ENCODE data around the gene RTRAF. TPM values are rescaled to one million over a fixed set of nuclear protein-coding genes. Genes with fewer than 3 reads are reported as not detected.

RTRAF gene
- total RNA-seq = 172 and 185 TPM in 2 replicates
- long read RNA-seq, full-length matches to known transcripts = 269 of 277 reads
- long read RNA-seq, partial matches to known transcripts = 1 of 277 reads
- long read RNA-seq, other reads (novel, unspliced or antisense) = 7 of 277 reads

DNA sequence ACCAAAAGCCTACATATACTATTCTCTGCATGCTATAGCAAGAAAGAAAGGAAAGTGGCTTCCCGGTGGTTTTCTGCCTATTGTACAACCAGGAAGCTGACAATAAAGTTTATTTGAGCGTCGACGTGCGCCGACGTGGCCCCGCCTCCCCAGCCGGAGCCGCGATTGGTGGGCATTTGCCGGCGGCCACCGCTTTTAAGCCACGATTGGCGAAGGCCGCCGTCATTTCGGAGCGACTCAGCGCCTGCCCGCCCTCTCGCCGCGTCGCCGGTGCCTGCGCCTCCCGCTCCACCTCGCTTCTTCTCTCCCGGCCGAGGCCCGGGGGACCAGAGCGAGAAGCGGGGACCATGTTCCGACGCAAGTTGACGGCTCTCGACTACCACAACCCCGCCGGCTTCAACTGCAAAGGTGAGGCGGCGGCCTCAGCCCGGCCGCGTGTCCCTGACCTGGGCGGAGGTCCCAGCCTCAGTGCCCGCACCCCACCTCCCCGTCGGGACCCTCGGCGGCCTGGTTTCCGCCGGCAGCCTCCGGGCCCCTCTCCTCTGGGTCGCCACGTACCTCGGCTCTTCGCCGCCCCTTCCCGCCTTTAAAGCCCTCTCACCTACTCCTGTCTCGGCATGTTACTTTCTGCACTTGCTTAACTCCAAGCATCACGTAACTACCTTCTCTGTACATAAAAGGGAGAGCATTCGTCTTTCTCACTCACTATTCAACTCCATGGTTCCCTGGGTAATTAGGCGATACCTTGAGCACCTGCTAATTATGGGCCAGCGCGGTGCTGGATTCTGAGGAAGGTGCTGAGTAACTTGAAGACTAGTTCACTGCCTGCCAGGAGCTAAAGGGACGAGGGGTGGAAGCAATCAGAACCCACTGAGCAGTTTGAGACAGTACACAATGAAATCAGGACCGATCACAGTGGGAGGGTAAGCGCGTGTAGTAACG is at the start of gene RTRAF:
RTRAF (plus strand) TSS at position 254 of the 942 bp plus-strand sequence; CDS start at position 348, 94 bp downstream.
- peak within 1 kb of the TSS; percentile 90 for H3K4me3 Mint-ChIP-seq (ENCODE audit: unreplicated experiment)
- TF ChIP-seq, protein P1, sequence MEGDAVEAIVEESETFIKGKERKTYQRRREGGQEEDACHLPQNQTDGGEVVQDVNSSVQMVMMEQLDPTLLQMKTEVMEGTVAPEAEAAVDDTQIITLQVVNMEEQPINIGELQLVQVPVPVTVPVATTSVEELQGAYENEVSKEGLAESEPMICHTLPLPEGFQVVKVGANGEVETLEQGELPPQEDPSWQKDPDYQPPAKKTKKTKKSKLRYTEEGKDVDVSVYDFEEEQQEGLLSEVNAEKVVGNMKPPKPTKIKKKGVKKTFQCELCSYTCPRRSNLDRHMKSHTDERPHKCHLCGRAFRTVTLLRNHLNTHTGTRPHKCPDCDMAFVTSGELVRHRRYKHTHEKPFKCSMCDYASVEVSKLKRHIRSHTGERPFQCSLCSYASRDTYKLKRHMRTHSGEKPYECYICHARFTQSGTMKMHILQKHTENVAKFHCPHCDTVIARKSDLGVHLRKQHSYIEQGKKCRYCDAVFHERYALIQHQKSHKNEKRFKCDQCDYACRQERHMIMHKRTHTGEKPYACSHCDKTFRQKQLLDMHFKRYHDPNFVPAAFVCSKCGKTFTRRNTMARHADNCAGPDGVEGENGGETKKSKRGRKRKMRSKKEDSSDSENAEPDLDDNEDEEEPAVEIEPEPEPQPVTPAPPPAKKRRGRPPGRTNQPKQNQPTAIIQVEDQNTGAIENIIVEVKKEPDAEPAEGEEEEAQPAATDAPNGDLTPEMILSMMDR (IDR thresholded peaks at IDR 0.05) = no peak
- no peaks in the 10 kb centered on the region for H3K9me3 Mint-ChIP-seq (ENCODE audit: unreplicated experiment)
- H3K36me3 Mint-ChIP-seq (ENCODE audit: unreplicated experiment) = peaks cover 13% of the 10 kb centered on the region
- H3K4me1 Mint-ChIP-seq (ENCODE audit: unreplicated experiment) = peaks cover 17% of the 10 kb centered on the region
- H3K27me3 Mint-ChIP-seq (ENCODE audit: unreplicated experiment) = peaks cover 9% of the 10 kb centered on the region
- peak within 1 kb of the TSS; percentile 83 for H3K27ac Mint-ChIP-seq (ENCODE audit: unreplicated experiment)
- peak; percentile 97 for DNase-seq (ENCODE audit: extremely low spot score, unreplicated experiment)

DNA sequence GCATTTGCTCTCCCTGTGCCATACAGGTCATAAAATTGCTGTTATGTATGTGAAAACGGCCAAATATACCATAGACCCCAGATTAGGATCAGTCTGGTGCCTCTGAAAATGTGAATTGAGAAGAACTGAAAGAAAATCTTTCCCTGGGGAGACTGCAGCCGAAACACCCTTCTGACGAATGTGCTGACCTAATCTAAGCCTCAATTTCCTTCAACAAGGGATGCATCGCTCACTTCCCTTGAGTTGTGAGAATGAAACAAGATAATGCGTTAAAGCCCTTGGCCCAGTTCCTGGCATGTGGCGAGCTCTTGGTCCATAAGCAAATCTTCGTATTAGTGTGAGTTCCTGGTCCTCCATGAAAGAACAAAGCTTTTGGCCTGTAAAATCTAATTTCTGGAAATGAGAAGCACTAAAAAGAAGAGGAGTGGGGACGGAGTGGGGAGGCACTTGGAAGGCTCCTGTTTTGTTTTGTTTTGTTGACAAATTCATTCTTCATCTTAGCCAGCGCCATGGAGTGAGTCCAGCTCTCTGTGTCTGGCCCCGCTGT is 49.5 kb upstream of the RTRAF start:
- H3K27ac Mint-ChIP-seq (ENCODE audit: unreplicated experiment) = no peak overlapping the region
- no peak for DNase-seq (ENCODE audit: extremely low spot score, unreplicated experiment)
- no peaks in the 10 kb centered on the region for H3K9me3 Mint-ChIP-seq (ENCODE audit: unreplicated experiment)
- H3K4me3 Mint-ChIP-seq (ENCODE audit: unreplicated experiment) = no peak overlapping the region
- TF ChIP-seq, protein P1 (IDR thresholded peaks at IDR 0.05) = no peak
- no peaks in the 10 kb centered on the region for H3K27me3 Mint-ChIP-seq (ENCODE audit: unreplicated experiment)
- no peaks in the 10 kb centered on the region for H3K4me1 Mint-ChIP-seq (ENCODE audit: unreplicated experiment)
- no peaks in the 10 kb centered on the region for H3K36me3 Mint-ChIP-seq (ENCODE audit: unreplicated experiment)

- no peak overlapping the region for H3K27ac Mint-ChIP-seq (ENCODE audit: unreplicated experiment)
- no peaks in the 10 kb centered on the region for H3K36me3 Mint-ChIP-seq (ENCODE audit: unreplicated experiment)
- no peaks in the 10 kb centered on the region for H3K4me1 Mint-ChIP-seq (ENCODE audit: unreplicated experiment)
- TF ChIP-seq, protein P1 (IDR thresholded peaks at IDR 0.05) = no peak
- H3K9me3 Mint-ChIP-seq (ENCODE audit: unreplicated experiment) = peaks cover 13% of the 10 kb centered on the region
- no peak for DNase-seq (ENCODE audit: extremely low spot score, unreplicated experiment)
- H3K27me3 Mint-ChIP-seq (ENCODE audit: unreplicated experiment) = no peaks in the 10 kb centered on the region
- H3K4me3 Mint-ChIP-seq (ENCODE audit: unreplicated experiment) = no peak overlapping the region
Measured at GRCh38 chr14:51942971-51943370, 46.4 kb upstream of the RTRAF start.

GRCh38 chr14:51950007-51950406 is 39.3 kb upstream of the RTRAF start:
- no peaks in the 10 kb centered on the region for H3K27me3 Mint-ChIP-seq (ENCODE audit: unreplicated experiment)
- no peaks in the 10 kb centered on the region for H3K36me3 Mint-ChIP-seq (ENCODE audit: unreplicated experiment)
- no peak overlapping the region for H3K27ac Mint-ChIP-seq (ENCODE audit: unreplicated experiment)
- peaks cover 13% of the 10 kb centered on the region for H3K9me3 Mint-ChIP-seq (ENCODE audit: unreplicated experiment)
- H3K4me3 Mint-ChIP-seq (ENCODE audit: unreplicated experiment) = no peak overlapping the region
- no peak for DNase-seq (ENCODE audit: extremely low spot score, unreplicated experiment)
- H3K4me1 Mint-ChIP-seq (ENCODE audit: unreplicated experiment) = peaks cover 4% of the 10 kb centered on the region
- TF ChIP-seq, protein P1 (IDR thresholded peaks at IDR 0.05) = no peak

GRCh38 chr14:51951656-51952055 is 37.7 kb upstream of the RTRAF start:
- DNase-seq (ENCODE audit: extremely low spot score, unreplicated experiment) = no peak
- H3K36me3 Mint-ChIP-seq (ENCODE audit: unreplicated experiment) = peaks cover 3% of the 10 kb centered on the region
- H3K27me3 Mint-ChIP-seq (ENCODE audit: unreplicated experiment) = no peaks in the 10 kb centered on the region
- TF ChIP-seq, protein P1 (IDR thresholded peaks at IDR 0.05) = no peak
- peaks cover 4% of the 10 kb centered on the region for H3K4me1 Mint-ChIP-seq (ENCODE audit: unreplicated experiment)
- H3K9me3 Mint-ChIP-seq (ENCODE audit: unreplicated experiment) = peaks cover 6% of the 10 kb centered on the region
- no peak overlapping the region for H3K27ac Mint-ChIP-seq (ENCODE audit: unreplicated experiment)
- H3K4me3 Mint-ChIP-seq (ENCODE audit: unreplicated experiment) = no peak overlapping the region

Data from osteocyte (in vitro differentiated cells).